Muscle of back (tissue), 11 donors: ENCODE data around the gene CHST15. TPM values are rescaled to one million over a fixed set of nuclear protein-coding genes. Genes with fewer than 3 reads are reported as not detected.

ENCODE experiments used
- DNase-seq, 3 donors: peaks; one replicate each; pipeline versions ENCODE4 v3.0.0 to v3.0.0-alpha.2; 2013
- polyA plus RNA-seq, 10 donors: library from polyadenylated mRNA; unstranded; fragments of 120-200 nt; gene quantifications; one replicate each; pipeline ENCODE4 v1.2.1, GENCODE V29; 2013; ENCODE audit not compliant: insufficient read length in 10 of 10

Gene CHST15
- polyA plus RNA-seq, 10 donors: 13.5 to 24.0 (median 18.5) TPM

GRCh38 chr10:123970207-123970926 is 123.0 kb downstream of the CHST15 start:
- no peak for DNase-seq

- peak; percentile 29 to 72 (median 58) for DNase-seq
Measured at GRCh38 chr10:123967626-123968243, 125.7 kb downstream of the CHST15 start.

GRCh38 chr10:123966896-123967231 is 126.5 kb downstream of the CHST15 start:
- DNase-seq: no peak

GRCh38 chr10:123965973-123966895 is 127.2 kb downstream of the CHST15 start:
- DNase-seq: peak in 1 of 3 donors; percentile 12

- DNase-seq: no peak
Measured at GRCh38 chr10:123964953-123965352, 128.4 kb downstream of the CHST15 start.

GRCh38 chr10:123962756-123963530 is 130.5 kb downstream of the CHST15 start:
- no peak for DNase-seq

- no peak for DNase-seq
Measured at GRCh38 chr10:123958241-123958640, 135.2 kb downstream of the CHST15 start.

Other genes starting within 250 kb of the CHST15 start
- gene CPXM2, start 201.8 kb downstream of the CHST15 start, polyA plus RNA-seq: 10 to 100 TPM in 1 of 10 donors, 1 to 10 TPM in 4, under 1 TPM in 5; 0.48 to 28.5 (median 1.0) TPM